ENCODE results near the gene ARIH2.

ARIH2 gene

GRCh38 chr3:48885753-48886152 lies 32.9 kb upstream of the ARIH2 start:
- no peaks in the 10 kb centered on the region for H3K9me2 ChIP-seq (replicated peaks; ENCODE audit: insufficient read depth, low read length)
- no peak overlapping the region for H3K4me2 ChIP-seq (ENCODE audit: low read depth, low read length, poor library complexity, severe bottlenecking)
- H3K9ac ChIP-seq (ENCODE audit: low read length): no peak overlapping the region
- no peaks in the 10 kb centered on the region for H3K27me3 ChIP-seq (ENCODE audit: low read length)
- H3K27ac ChIP-seq (ENCODE audit: low read depth, low read length): no peak overlapping the region
- no peak overlapping the region for H3K4me3 ChIP-seq (ENCODE audit: insufficient read depth, low read length, poor library complexity, severe bottlenecking)
- H3F3A ChIP-seq (ENCODE audit: insufficient read depth): no peaks in the 10 kb centered on the region
- no peaks in the 10 kb centered on the region for H3K79me2 ChIP-seq (ENCODE audit: insufficient read depth, low read length)
- no peak overlapping the region for H2AFZ ChIP-seq (ENCODE audit: low read depth, low read length, severe bottlenecking)
- H3K36me3 ChIP-seq (ENCODE audit: low read length): no peaks in the 10 kb centered on the region
- H4K20me1 ChIP-seq (ENCODE audit: low read depth, low read length): no peaks in the 10 kb centered on the region
- TF ChIP-seq EZH2phosphoT487 (conservative IDR thresholded peaks at IDR 0.05; ENCODE audit: low read length) (no peak), CTCF (IDR thresholded peaks at IDR 0.05; ENCODE audit: insufficient read depth, low read length, poor library complexity, severe bottlenecking) (no peak)
- no peaks in the 10 kb centered on the region for H3K9me3 ChIP-seq (ENCODE audit: insufficient read depth, low read length)

GRCh38 chr3:48891606-48892005 lies 27.0 kb upstream of the ARIH2 start:
- 0 out of 2 replicates have a peak, but pooled peaks cover 3% of the 10 kb centered on the region for H3F3A ChIP-seq (ENCODE audit: insufficient read depth)
- no peak overlapping the region for H2AFZ ChIP-seq (ENCODE audit: low read depth, low read length, severe bottlenecking)
- H3K36me3 ChIP-seq (ENCODE audit: low read length): no peaks in the 10 kb centered on the region
- no peak overlapping the region for H3K27ac ChIP-seq (ENCODE audit: low read depth, low read length)
- H3K9me2 ChIP-seq (replicated peaks; ENCODE audit: insufficient read depth, low read length): no peaks in the 10 kb centered on the region
- no peaks in the 10 kb centered on the region for H3K27me3 ChIP-seq (ENCODE audit: low read length)
- no peaks in the 10 kb centered on the region for H4K20me1 ChIP-seq (ENCODE audit: low read depth, low read length)
- H3K4me2 ChIP-seq (ENCODE audit: low read depth, low read length, poor library complexity, severe bottlenecking): no peak overlapping the region
- H3K9me3 ChIP-seq (ENCODE audit: insufficient read depth, low read length): no peaks in the 10 kb centered on the region
- H3K9ac ChIP-seq (ENCODE audit: low read length): no peak overlapping the region
- no peak overlapping the region for H3K4me3 ChIP-seq (ENCODE audit: insufficient read depth, low read length, poor library complexity, severe bottlenecking)
- TF ChIP-seq EZH2phosphoT487 (conservative IDR thresholded peaks at IDR 0.05; ENCODE audit: low read length) (no peak), CTCF (IDR thresholded peaks at IDR 0.05; ENCODE audit: insufficient read depth, low read length, poor library complexity, severe bottlenecking) (no peak)
- H3K79me2 ChIP-seq (ENCODE audit: insufficient read depth, low read length): no peaks in the 10 kb centered on the region; the same call in 1 of the 2 replicates

GRCh38 chr3:48894516-48894915 lies 24.1 kb upstream of the ARIH2 start:
- H3F3A ChIP-seq (ENCODE audit: insufficient read depth): peaks cover 9% of the 10 kb centered on the region; the same call in 1 of the 2 replicates
- H3K9me3 ChIP-seq (ENCODE audit: insufficient read depth, low read length): no peaks in the 10 kb centered on the region
- H3K27me3 ChIP-seq (ENCODE audit: low read length): no peaks in the 10 kb centered on the region
- H3K4me3 ChIP-seq (ENCODE audit: insufficient read depth, low read length, poor library complexity, severe bottlenecking): no peak overlapping the region
- no peak overlapping the region for H2AFZ ChIP-seq (ENCODE audit: low read depth, low read length, severe bottlenecking)
- H3K9me2 ChIP-seq (replicated peaks; ENCODE audit: insufficient read depth, low read length): no peaks in the 10 kb centered on the region
- no peaks in the 10 kb centered on the region for H3K36me3 ChIP-seq (ENCODE audit: low read length)
- TF ChIP-seq CTCF (IDR thresholded peaks at IDR 0.05; ENCODE audit: insufficient read depth, low read length, poor library complexity, severe bottlenecking): no peak
- TF ChIP-seq EZH2phosphoT487 (conservative IDR thresholded peaks at IDR 0.05; ENCODE audit: low read length): no peak
- no peak overlapping the region for H3K9ac ChIP-seq (ENCODE audit: low read length)
- H3K79me2 ChIP-seq (ENCODE audit: insufficient read depth, low read length): peaks cover 7% of the 10 kb centered on the region; the same call in 1 of the 2 replicates
- H3K4me2 ChIP-seq (ENCODE audit: low read depth, low read length, poor library complexity, severe bottlenecking): no peak overlapping the region
- H3K27ac ChIP-seq (ENCODE audit: low read depth, low read length): no peak overlapping the region
- H4K20me1 ChIP-seq (ENCODE audit: low read depth, low read length): no peaks in the 10 kb centered on the region
